IPS-18c (cell line): ENCODE data around the gene PDIK1L.

Experiments used
- H3K4me3 ChIP-seq: 2 replicates; pipeline ENCODE4 v1.7.0; 2013; ENCODE audit warnings: low read depth, mild to moderate bottlenecking, low read length, moderate library complexity; ENCODE audit not compliant: insufficient read depth
- H3K9me3 ChIP-seq: one replicate; pipeline ENCODE4 v1.6.1; 2013; ENCODE audit warnings: mild to moderate bottlenecking, low read length, moderate library complexity; ENCODE audit not compliant: control insufficient read depth, insufficient read depth

Gene PDIK1L

GRCh38 chr1:26159743-26160039, 48.1 kb downstream of the PDIK1L start:
- H3K4me3 ChIP-seq = no peak overlapping the region
- no peaks in the 10 kb centered on the region for H3K9me3 ChIP-seq

- Histone ChIP-seq H3K4me3 (peak overlapping the region; percentile 51), H3K9me3 (no peaks in the 10 kb centered on the region)
Observed at GRCh38 chr1:26160527-26161414, 49.1 kb downstream of the PDIK1L start.

DNA sequence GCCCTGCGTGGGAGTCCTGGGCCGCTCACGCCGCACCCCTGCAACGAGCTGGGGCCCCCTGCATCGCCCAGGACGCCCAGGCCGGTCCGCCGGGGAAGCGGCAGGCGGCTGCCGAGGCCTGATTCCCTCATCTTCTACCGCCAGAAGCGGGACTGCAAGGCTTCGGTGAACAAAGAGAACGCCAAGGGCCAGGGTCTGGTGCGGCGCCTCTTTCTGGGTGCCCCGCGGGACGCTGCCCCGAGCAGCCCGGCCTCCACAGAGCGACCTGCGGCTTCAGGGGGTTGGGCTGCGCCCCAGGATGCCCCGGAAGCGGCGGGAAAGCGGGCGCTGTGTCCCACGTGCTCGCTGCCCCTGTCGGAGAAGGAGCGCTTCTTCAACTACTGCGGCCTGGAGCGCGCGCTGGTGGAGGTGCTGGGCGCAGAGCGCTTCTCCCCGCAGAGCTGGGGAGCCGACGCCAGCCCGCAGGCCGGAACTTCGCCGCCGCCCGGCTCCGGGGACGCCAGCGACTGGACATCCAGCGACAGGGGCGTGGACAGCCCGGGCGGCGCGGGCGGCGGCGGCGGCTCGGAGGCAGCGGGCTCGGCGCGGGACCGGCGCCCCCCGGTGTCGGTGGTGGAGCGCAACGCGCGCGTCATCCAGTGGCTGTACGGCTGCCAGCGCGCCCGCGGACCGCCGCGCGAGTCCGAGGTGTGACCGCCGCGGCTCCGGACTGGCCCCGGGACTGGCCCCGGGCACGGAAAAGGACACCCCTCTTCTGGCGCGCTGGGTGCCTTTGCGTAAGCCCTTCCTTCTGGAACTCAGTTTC, 50.0 kb downstream of the PDIK1L start:
- no peaks in the 10 kb centered on the region for H3K9me3 ChIP-seq
- H3K4me3 ChIP-seq = peak overlapping the region; percentile 51

- peak overlapping the region; percentile 50 for H3K4me3 ChIP-seq
- no peaks in the 10 kb centered on the region for H3K9me3 ChIP-seq
Observed at GRCh38 chr1:26162220-26162709, 50.6 kb downstream of the PDIK1L start.

DNA sequence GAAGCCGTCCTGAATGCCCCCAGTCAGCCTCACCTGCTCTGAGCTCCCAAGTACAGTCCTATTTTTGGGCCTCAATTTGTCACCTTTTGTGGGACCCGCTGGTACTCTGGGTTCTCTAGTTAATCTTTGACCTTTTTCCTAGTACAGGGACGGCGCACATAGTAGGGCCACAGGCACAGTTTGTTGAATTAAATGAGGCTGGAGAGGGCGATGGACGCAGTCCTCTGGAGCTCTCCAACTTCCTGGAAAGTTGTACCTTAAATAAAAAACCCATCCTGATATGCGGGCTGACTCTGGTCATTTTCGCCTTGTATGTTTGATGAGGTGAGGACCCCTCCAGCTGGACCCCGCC, 52.0 kb downstream of the PDIK1L start:
- H3K9me3 ChIP-seq = no peaks in the 10 kb centered on the region
- H3K4me3 ChIP-seq = no peak overlapping the region; the same call in 1 of the 2 replicates

- H3K4me3 ChIP-seq = peak overlapping the region; percentile 58
- no peaks in the 10 kb centered on the region for H3K9me3 ChIP-seq
Observed at GRCh38 chr1:26164036-26164860, 52.6 kb downstream of the PDIK1L start.

DNA sequence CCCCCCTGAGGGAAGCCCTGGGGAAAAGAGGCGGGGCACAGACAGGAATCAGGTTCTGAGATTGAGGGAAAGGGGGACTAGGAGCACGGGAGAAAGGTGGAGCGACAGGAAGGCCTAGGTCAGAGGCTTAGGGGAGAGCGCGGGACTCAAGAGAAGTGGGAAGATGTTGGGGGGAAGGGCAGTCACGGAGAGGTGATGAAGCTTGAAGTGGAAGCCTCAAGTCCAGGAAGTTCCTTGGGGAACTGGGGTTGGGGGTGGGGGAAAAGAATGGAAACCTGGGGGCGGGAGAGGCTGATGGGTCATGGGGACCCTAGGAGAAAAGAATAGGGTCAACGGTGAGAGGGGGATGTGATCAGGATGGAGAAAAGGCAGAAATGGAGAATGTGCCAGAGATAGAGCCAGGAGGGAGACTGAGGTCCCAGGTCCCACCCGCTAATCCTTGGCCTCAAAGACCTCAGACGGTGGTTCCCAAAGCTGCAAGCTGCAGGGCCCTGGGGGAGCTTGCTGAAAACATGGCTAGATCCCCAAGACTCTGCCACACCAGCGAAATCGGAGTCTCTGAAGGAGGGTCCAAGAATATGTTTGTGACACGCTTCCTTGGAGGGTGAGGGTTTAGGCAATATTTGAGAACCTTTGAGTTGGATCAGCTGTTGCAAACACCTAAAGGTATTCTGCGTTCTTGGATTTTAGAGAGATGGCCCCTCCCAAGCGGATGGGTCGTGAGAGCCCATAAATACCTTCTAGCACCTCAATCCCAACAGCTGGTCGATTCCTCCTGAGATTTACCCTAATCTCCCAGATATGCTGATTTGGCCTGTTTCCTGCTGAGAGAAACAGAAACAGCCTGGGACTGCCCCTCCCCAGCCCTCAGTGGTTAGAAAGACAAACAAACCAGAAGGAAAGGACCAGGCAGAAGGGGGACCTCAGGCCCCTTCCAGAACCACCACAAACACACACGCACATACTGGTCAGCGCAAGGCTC, 53.5 kb downstream of the PDIK1L start:
- H3K9me3 ChIP-seq = no peaks in the 10 kb centered on the region
- H3K4me3 ChIP-seq = peak overlapping the region; percentile 58; the same call in 1 of the 2 replicates

DNA sequence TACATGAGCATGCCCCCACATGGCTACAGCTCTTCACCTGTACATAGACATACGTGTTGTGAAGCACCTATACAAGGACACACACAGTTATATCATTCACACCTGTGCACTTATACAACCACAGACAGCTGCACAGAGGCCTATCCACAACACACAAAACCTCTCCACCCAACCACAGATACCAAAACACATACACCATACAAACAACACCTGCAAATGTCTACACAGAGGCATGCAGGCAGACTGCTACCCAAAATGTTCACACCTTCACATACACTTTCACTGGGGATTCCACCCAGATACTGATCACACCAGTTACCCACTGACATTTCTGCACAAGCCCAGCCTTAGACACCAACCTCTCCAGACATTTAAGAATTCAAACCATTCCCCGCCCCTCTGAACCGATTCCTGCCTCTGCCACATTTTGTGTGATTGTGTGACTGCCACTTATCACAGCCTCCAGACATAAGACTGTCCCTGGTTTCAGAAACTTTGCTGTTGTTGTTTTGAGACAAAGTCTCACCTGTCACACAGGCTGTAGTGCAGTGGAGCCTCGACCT, 55.2 kb downstream of the PDIK1L start:
- Histone ChIP-seq H3K9me3 (no peaks in the 10 kb centered on the region), H3K4me3 (no peak overlapping the region)

DNA sequence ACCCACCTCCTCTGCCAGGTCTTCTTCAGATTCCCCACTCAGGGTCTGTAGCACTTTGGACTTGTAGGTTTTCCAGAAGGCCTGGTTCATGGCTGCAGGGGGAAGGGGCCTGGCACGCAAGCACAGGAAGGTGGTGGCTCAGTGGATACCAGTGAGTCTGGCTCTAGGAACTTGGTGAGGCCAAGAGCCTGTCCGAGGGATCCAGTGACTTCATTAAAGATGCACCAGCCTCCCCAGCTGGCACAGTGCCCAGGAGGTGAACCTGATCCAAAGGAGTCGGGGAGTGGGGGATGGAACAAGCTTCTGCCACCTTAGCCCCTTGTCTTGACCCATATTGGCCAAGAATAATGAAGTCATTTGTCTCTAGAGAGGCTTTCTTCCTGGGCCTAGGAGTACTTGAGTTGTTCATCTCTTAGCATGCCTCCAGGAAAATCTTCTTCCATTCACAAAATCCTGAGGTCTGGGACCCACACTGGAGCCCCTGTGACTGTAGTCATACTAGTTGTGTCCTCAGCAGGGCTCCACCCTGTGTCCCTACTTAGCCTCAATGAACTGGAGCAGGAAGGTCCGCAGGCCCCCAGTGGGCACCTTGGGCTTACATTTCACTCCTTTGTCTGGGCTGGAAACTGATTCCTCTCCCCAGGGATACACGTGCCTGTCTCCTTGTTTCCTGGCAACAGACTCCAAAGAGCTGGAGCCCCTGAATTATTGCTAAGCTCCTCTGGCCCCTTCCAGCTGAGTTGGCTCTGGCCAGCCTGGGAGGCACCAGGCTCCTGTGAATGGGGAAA, 57.0 kb downstream of the PDIK1L start, which contains the start of gene C1orf232:
Gene C1orf232 (minus strand): TSS at position 554 of the 788 bp plus-strand sequence. CDS start 464 bp downstream, at position 90.
- Histone ChIP-seq H3K9me3 (no peaks in the 10 kb centered on the region), H3K4me3 (peak within 1 kb of the TSS; percentile 90)

DNA sequence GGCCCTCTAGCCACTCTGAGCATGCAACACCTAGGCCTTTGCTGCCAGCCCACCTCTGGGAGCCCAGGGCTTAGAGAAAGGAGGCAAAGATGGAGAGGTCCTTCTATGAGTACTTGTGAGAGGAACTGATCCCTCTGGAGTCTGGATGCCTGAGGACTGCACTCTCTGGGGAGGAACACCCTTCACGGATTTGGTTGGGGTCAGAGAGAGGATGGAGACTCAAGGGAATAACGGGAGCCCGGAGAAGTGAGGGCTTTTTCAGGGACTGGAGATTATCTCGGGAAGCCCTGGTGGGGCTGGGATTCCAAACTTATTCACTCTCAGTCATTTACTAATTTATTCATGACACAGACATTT, 57.6 kb downstream of the PDIK1L start:
- Histone ChIP-seq H3K9me3 (no peaks in the 10 kb centered on the region), H3K4me3 (no peak overlapping the region; the same call in 1 of the 2 replicates)

- no peaks in the 10 kb centered on the region for H3K9me3 ChIP-seq
- peak within 1 kb of the TSS; percentile 90 for H3K4me3 ChIP-seq
Observed at GRCh38 chr1:26169669-26170471, 58.2 kb downstream of the PDIK1L start, which contains the start of gene ZNF593. ZNF593 (plus strand) TSS chr1:26169908; CDS start chr1:26169984, 76 bp downstream.

- peak overlapping the region; percentile 90 for H3K4me3 ChIP-seq
- no peaks in the 10 kb centered on the region for H3K9me3 ChIP-seq
Observed at GRCh38 chr1:26170472-26170821, 58.8 kb downstream of the PDIK1L start.

DNA sequence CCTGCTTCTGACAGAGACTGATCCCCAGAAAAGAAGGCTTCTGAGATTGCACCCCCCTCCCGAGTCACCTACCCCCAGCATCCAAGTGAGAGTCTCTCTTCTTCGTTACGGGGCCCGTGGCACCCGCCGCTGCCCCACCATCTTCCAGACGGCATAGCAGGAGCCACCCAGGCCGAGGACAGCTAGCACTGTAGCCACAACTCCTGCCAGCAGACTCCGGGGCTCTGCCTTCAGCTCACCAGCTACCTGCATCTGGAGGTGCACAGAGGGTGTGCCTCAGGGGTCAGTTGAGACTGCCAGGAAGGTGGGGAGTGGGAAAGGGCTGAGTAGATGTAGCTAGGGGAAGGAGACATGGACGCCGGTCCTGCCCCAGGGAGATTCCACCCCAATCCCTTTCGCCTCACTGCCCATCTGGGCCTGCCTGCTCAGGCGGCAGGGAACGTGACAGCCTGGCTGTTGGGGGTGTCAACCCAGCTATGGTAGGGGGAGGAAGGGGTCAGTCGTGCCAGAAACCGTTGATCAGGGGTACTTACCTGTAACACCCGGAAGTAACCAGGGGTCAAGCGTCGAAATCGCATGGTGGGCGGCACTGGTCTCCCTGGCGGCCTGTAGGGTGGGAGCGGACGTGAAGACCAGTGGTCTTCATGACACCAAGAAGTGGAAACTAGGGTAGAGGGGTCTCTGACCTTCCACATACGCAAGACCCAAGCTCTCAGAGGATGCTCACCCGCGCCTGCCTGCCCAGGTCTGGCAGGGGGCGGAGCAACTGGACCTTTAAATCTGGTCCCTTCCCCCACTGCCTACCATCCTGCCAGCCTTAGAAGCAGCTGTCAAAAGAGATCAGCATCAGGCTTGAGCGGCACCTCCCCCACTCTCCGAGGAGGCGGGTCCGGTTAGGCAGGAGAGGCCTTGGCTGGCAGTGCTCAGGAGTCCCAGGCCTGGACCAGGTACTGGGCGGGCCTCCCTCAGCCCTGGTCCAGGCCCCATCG, 59.8 kb downstream of the PDIK1L start, which contains the start of gene ZNF593OS:
Gene ZNF593OS (minus strand): TSS at position 749 of the 989 bp plus-strand sequence. CDS start 171 bp downstream, at position 578.
- H3K4me3 ChIP-seq = peak within 1 kb of the TSS; percentile 90; the same call in 1 of the 2 replicates
- H3K9me3 ChIP-seq = no peaks in the 10 kb centered on the region
